GM12801 (cell line): Measurements from ENCODE around the gene CNTRL.

Source experiments
- TF ChIP-seq, protein P1 (sequence below): IDR thresholded peaks from one replicate; pipeline ENCODE4 v1.5.1; 2011; ENCODE audit warnings: control low read depth; ENCODE audit not compliant: insufficient read length; ENCODE audit errors: extremely low read depth

Gene CNTRL

DNA sequence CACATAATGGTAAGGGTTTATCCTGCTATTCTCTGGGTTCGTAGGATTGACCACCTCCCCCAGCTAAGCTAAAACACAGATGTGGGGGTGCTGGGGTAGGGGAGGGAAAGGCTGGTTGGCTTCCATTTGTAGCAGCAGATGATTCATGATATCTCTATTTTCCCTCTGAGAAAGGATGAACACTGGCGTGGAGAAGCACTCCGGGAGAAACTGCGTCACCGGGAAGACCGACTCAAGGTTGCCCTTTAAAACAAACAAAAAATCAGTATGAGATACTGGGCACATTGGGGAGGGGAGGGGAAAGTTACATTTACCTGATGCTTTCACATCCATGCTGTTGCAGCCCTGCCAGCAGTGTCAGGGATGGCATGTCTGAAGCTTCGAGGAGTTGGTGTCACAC, 98.7 kb downstream of the CNTRL start:
- TF ChIP-seq, protein P1, sequence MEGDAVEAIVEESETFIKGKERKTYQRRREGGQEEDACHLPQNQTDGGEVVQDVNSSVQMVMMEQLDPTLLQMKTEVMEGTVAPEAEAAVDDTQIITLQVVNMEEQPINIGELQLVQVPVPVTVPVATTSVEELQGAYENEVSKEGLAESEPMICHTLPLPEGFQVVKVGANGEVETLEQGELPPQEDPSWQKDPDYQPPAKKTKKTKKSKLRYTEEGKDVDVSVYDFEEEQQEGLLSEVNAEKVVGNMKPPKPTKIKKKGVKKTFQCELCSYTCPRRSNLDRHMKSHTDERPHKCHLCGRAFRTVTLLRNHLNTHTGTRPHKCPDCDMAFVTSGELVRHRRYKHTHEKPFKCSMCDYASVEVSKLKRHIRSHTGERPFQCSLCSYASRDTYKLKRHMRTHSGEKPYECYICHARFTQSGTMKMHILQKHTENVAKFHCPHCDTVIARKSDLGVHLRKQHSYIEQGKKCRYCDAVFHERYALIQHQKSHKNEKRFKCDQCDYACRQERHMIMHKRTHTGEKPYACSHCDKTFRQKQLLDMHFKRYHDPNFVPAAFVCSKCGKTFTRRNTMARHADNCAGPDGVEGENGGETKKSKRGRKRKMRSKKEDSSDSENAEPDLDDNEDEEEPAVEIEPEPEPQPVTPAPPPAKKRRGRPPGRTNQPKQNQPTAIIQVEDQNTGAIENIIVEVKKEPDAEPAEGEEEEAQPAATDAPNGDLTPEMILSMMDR, result no peak

- TF ChIP-seq, protein P1, result no peak
Observed at GRCh38 chr9:121178676-121179372, 104.1 kb downstream of the CNTRL start.

GRCh38 chr9:121179930-121180681, 105.4 kb downstream of the CNTRL start:
- TF ChIP-seq, protein P1, result no peak

GRCh38 chr9:121182101-121182836, 107.5 kb downstream of the CNTRL start:
- TF ChIP-seq, protein P1, result no peak

GRCh38 chr9:121182989-121183388, 108.2 kb downstream of the CNTRL start:
- TF ChIP-seq, protein P1, result no peak

DNA sequence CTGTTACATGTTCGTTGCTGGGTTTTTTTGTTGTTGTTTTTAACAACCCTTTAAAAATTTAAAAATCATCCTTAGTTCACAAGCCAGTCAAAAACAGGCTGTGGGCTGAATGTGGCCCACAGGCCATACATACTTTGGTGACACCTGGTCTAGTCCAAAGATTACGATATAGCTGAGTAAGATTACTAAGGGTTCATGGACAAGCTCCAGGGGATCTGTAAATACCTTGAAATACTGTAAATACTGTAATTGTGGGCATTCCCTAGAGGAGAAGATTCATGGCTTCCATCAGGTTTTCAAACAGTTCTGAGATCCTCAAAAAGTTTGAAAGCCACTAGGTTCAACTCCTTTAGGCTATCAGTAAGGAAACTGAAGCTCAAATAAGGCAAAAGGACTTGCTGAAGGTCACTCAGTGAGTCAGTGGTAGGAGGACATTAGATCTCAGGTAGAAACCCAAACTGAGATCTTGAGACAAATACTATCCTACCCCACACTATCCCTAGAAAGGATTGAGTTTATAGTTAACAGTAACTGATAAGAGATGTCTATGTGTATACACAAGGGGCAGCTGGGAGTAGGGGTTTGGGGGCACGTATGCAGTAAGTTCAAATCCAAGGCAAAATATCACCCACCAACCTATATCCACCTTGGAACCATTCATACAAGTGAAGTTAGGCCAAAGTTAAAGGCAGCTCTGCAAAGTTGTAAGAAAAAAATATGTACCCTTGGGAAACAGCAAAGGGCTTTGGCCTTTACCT, 109.1 kb downstream of the CNTRL start:
- TF ChIP-seq, protein P1, result no peak

- TF ChIP-seq, protein P1, result no peak
Observed at GRCh38 chr9:121184463-121184862, 109.7 kb downstream of the CNTRL start.
